ENCODE measurements around the gene TLR4. TPM values are rescaled to one million over a fixed set of nuclear protein-coding genes. Genes with fewer than 3 reads are reported as not detected.

Gene TLR4
- total and polyA plus RNA-seq, 2 experiments from 2014 or later = 0.06 to 0.17 TPM

GRCh38 chr9:117768750-117769395 is 64.7 kb downstream of the TLR4 start (continued):
- no peak for TF ChIP-seq REST (IDR thresholded peaks at IDR 0.05; ENCODE audit: unreplicated experiment)
- TF ChIP-seq ZNF462 (CRISPR knock-in tag; IDR thresholded peaks at IDR 0.05) = no peak
- no peak for TF ChIP-seq EZH2 (IDR thresholded peaks at IDR 0.05; ENCODE audit: low read depth, unreplicated experiment)
- TF ChIP-seq ETS1 (IDR thresholded peaks at IDR 0.05) = no peak
- no peak for TF ChIP-seq NANOG (IDR thresholded peaks at IDR 0.05; ENCODE audit: borderline replicate concordance)

Data from GM23338 (cell line).